Activated CD8-positive, alpha-beta memory T cell treated with anti-CD3 and anti-CD28 coated beads for 4 hours (primary cell): ENCODE measurements around the gene SPOCK2.
A peak's percentile ranks its signal among the peaks of the same experiment; 100 is the strongest.
"Not testable (repeated sequence)": the region's sequence is repeated elsewhere in the genome, so short reads cannot be mapped to it uniquely, and the experiment has no call there.

ENCODE experiments used
- DNase-seq, 2 donors: peaks; one replicate each; pipeline ENCODE4 v3.0.0-alpha.2; 2020; ENCODE audit warnings: low read depth in 2 of 2

The SPOCK2 gene

GRCh38 chr10:72087969-72088888 is at the start of gene SPOCK2:
Gene SPOCK2, minus strand, starts transcription at chr10:72088551. Its CDS starts 223 bp downstream, at chr10:72088328.
- DNase-seq: peak; percentile 23 to 40

GRCh38 chr10:72137583-72137982 is 49.2 kb upstream of the SPOCK2 start:
- no peak for DNase-seq

- not testable (repeated sequence) for DNase-seq
These were observed 47.9 kb upstream of the SPOCK2 start for GRCh38 chr10:72136225-72136624.

- no peak for DNase-seq
These were observed 46.7 kb upstream of the SPOCK2 start for GRCh38 chr10:72134785-72135767.

- DNase-seq: no peak
These were observed 45.2 kb upstream of the SPOCK2 start for GRCh38 chr10:72133517-72133916.

GRCh38 chr10:72132854-72133253 is 44.5 kb upstream of the SPOCK2 start:
- DNase-seq: no peak

- DNase-seq: no peak
These were observed 39.2 kb upstream of the SPOCK2 start for GRCh38 chr10:72127571-72127970.

- DNase-seq: no peak
These were observed 38.5 kb upstream of the SPOCK2 start for GRCh38 chr10:72126872-72127232.

GRCh38 chr10:72126184-72126871 is 38.0 kb upstream of the SPOCK2 start:
- DNase-seq: no peak

GRCh38 chr10:72124989-72125388 is 36.6 kb upstream of the SPOCK2 start:
- DNase-seq: no peak

- no peak for DNase-seq
These were observed 36.0 kb upstream of the SPOCK2 start for GRCh38 chr10:72124381-72124780.

GRCh38 chr10:72123616-72124015 is 35.3 kb upstream of the SPOCK2 start:
- no peak for DNase-seq

- DNase-seq: no peak
These were observed 33.9 kb upstream of the SPOCK2 start for GRCh38 chr10:72122221-72122620.

GRCh38 chr10:72121389-72121788 is 33.0 kb upstream of the SPOCK2 start:
- no peak for DNase-seq

- DNase-seq: no peak
These were observed 28.0 kb upstream of the SPOCK2 start for GRCh38 chr10:72116372-72116771.

- DNase-seq: no peak
These were observed 26.5 kb upstream of the SPOCK2 start for GRCh38 chr10:72114706-72115450.

- DNase-seq: no peak
These were observed 22.5 kb upstream of the SPOCK2 start for GRCh38 chr10:72110673-72111401.

GRCh38 chr10:72109636-72110157 is 21.3 kb upstream of the SPOCK2 start:
- no peak for DNase-seq

GRCh38 chr10:72108830-72109635 is 20.7 kb upstream of the SPOCK2 start:
- no peak for DNase-seq
